BLaER1 treated with 17β-estradiol and CSF1 and Interleukin-3, amounts not matched to agents 10 nM and 100 nM (cell line): Measurements from ENCODE around the gene DPYD.

Source experiments
- H3K27ac ChIP-seq, 11 experiments: shearing (Covaris generic); formaldehyde crosslinking; 2 replicates each; pipeline ENCODE4 v1.8.1; 2022
- H3K27me3 ChIP-seq, 11 experiments: shearing (Covaris generic); formaldehyde crosslinking; 2 replicates each; pipeline ENCODE4 v1.8.1; 2022
- H3K36me3 ChIP-seq, 11 experiments: shearing (Covaris generic); formaldehyde crosslinking; 2 replicates each; pipeline ENCODE4 v1.8.1; 2022
- H3K4me1 ChIP-seq, 10 experiments: shearing (Covaris generic); formaldehyde crosslinking; 2 replicates each; pipeline ENCODE4 v1.8.1; 2022
- H3K4me2 ChIP-seq, 11 experiments: shearing (Covaris generic); formaldehyde crosslinking; 2 replicates each; pipeline ENCODE4 v1.8.1; 2022
- H3K4me3 ChIP-seq, 10 experiments: shearing (Covaris generic); formaldehyde crosslinking; 2 replicates each; pipeline ENCODE4 v1.8.1; 2022
- H3K9ac ChIP-seq, 11 experiments: shearing (Covaris generic); formaldehyde crosslinking; 2 replicates each; pipeline ENCODE4 v1.8.1; 2022
- H3K9me3 ChIP-seq, 11 experiments: shearing (Covaris generic); formaldehyde crosslinking; replicated peaks in 1 of 11; 2 replicates each; pipeline ENCODE4 v1.8.1; 2022
- H4K20me1 ChIP-seq, 11 experiments: shearing (Covaris generic); formaldehyde crosslinking; 2 replicates each; pipeline ENCODE4 v1.8.1; 2022
- Cebpa-rat ChIP-seq, 11 experiments: shearing (Covaris generic); IDR thresholded peaks; 2 replicates each; pipeline ENCODE4 v1.8.1; 2022

The DPYD gene

DNA sequence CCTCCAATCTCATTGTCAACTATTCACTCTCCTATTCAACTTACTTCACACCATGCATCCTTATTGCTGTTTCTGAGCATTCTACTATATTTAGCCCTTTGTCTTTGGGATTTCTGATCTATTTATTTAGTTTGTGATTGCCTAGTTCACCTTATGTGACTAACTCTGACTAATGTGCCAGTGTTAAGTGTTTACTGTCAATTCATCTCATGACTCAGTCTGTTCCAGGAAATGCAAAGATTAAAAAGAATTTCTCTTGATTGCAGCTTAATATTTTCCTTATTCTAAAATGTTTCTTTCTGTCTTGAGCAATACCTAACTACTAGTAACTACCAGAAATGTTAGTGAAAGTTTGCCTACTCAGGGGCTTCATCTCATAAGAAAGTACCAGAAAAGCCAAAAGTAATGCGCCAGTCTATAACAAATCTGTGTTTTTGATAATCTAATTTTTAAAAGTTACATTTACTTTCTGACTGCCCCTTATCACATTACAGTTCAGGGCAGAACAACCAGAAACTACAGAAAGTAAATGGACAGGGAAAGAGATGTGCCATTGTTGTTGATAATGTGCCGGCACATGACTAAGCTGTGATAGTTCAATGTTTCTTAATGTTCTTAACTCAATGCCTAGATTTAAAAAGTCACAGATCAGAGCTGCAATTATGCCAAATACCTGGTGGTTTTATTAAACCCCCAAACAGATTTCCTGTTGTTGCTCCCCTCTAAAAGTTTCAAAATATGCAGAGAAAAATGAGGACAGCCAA, 642.8 kb downstream of the DPYD start:
- H3K27ac ChIP-seq = peak overlapping the region in 3 of 11 experiments; percentile 26 to 43 (median 36); a peak in 4 of 22 replicates
- H3K4me1 ChIP-seq = peaks cover 0 to 15% (median 0%) of the 10 kb centered on the region in 10 experiments; a peak in 6 of 20 replicates
- H3K27me3 ChIP-seq = no peaks in the 10 kb centered on the region
- H4K20me1 ChIP-seq = no peaks in the 10 kb centered on the region
- H3K4me3 ChIP-seq = no peak overlapping the region
- H3K9ac ChIP-seq = peak overlapping the region in 1 of 11 experiments; percentile 12; a peak in 1 of 22 replicates
- peaks cover 0 to 8% (median 0%) of the 10 kb centered on the region in 11 experiments; a peak in 3 of 22 replicates for H3K9me3 ChIP-seq
- H3K36me3 ChIP-seq = peaks cover 0 to 18% (median 0%) of the 10 kb centered on the region in 11 experiments; a peak in 2 of 22 replicates
- TF ChIP-seq Cebpa-rat (IDR thresholded peaks at IDR 0.05) = no peak
- H3K4me2 ChIP-seq = peak overlapping the region in 3 of 11 experiments; percentile 34 to 55 (median 42); a peak in 4 of 22 replicates

DNA sequence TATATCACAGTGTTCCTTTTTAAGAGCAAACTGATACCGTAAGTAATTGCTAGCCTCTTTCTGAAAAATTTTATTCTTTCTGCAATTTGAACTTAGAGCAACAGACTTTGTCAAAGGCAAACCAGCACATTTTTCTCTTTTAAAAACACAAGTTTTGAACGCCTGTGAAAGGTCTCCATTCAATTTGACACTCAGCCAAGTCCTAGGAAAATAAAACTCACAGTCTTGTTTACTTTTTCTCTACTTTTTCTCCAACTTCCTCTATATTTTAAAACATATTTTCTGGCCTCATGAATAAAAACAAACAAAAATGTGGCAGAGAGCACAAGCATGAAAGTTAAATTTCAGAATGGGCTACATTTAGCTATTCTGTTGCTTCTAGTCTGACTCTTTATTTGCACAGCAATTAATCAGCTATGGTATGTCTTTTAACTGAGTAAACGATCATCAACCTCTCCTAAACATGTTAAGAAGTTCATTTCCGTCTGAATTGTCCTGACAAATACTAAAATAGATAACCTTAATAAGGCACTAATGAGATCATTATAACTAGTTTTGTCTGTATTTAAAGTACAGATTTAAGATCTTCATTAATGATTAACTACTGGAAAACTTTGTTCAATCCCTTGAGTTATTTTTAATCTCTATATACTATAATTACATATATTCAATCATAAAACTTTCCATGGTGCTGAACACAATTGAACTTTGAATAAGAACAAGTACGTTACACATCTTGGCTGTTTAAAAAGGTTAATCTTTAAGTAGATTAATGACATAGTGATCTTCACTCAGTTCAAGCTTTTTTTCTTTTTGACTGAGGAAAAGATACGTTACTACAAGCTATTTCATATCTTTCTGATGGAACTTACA, 648.7 kb downstream of the DPYD start:
- no peak overlapping the region for H3K4me3 ChIP-seq
- H3K4me2 ChIP-seq = no peak overlapping the region
- TF ChIP-seq Cebpa-rat (IDR thresholded peaks at IDR 0.05) = no peak
- no peak overlapping the region for H3K27ac ChIP-seq
- peaks cover 0 to 32% (median 0%) of the 10 kb centered on the region in 11 experiments; a peak in 4 of 22 replicates for H3K36me3 ChIP-seq
- H3K4me1 ChIP-seq = no peaks in the 10 kb centered on the region
- H3K27me3 ChIP-seq = no peaks in the 10 kb centered on the region
- H3K9me3 ChIP-seq = peaks cover 0 to 16% (median 0%) of the 10 kb centered on the region in 11 experiments; a peak in 6 of 22 replicates
- no peaks in the 10 kb centered on the region; a peak in 1 of 22 replicates for H4K20me1 ChIP-seq
- H3K9ac ChIP-seq = no peak overlapping the region

DNA sequence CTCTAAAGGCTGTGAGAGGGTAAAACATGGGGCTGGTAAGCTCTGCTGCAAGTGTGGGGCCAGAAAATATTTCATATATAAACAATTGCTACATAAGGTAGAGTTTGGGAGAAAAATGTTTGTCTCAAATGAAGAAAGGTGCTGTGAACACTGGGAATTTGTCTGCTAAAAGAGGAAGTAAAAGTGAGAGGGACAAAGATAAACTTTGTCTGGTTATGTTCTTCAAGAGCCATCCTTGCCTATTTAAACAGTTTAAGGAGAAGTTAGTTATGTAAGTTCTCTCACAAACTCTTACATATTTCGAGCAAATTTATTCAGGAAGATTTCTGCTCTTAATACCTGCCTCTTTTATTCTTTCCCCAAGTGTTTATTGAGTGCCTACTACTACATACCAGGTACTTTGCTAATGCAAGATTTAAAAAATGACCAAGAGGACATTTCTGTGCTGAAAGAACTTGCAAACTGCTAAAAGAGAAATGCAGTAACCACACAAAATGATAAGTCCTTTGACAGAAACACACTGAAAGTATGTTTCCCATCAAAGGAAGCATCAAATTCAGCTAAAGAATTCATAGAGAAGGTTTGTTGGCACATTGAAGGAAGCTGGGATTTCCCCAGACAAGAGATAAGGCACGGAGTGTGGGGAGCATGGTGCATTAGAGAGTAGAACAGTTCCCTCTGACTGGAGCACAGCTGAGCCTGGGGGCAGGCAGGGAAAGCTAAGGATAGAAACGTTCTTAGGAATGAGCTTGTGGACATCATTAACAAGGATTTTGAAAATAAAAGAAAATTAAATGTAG, 650.1 kb downstream of the DPYD start:
- H3K36me3 ChIP-seq = peaks cover 0 to 31% (median 0%) of the 10 kb centered on the region in 11 experiments; a peak in 4 of 22 replicates
- H3K27ac ChIP-seq = no peak overlapping the region

DNA sequence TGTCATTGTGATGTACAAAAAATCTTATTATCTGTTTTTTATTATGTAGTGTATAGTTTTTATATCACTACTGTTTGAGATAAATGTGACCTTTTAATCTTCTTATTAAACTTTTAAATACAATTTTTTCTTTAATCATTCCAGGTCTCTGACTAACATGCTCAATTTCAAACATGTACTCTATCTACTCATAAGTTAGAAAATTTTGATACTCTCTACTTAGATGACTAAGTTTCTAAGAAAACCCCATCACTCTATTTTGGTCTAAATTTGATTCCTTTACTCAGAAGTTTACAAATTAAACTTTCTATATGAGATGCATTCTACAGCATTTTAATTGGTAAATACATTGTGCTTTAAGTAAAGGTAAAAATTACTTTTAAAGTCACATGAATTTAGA, 655.2 kb downstream of the DPYD start:
- Histone ChIP-seq H3K27ac (no peak overlapping the region), H3K27me3 (no peaks in the 10 kb centered on the region), H3K4me2 (no peak overlapping the region), H4K20me1 (no peaks in the 10 kb centered on the region), H3K9me3 (peaks cover 0 to 14% (median 0%) of the 10 kb centered on the region in 11 experiments; a peak in 4 of 22 replicates), H3K9ac (no peak overlapping the region), H3K36me3 (peaks cover 0 to 16% (median 0%) of the 10 kb centered on the region in 11 experiments; a peak in 4 of 22 replicates), H3K4me1 (no peaks in the 10 kb centered on the region), H3K4me3 (no peak overlapping the region)
- no peak for TF ChIP-seq Cebpa-rat (IDR thresholded peaks at IDR 0.05)

More for the DNA sequence above, 650.1 kb downstream of the DPYD start:
- Histone ChIP-seq H4K20me1 (no peaks in the 10 kb centered on the region; a peak in 1 of 22 replicates), H3K4me3 (no peak overlapping the region), H3K9ac (no peak overlapping the region), H3K4me1 (no peaks in the 10 kb centered on the region), H3K27me3 (no peaks in the 10 kb centered on the region), H3K4me2 (no peak overlapping the region), H3K9me3 (peaks cover 0 to 14% (median 0%) of the 10 kb centered on the region in 11 experiments; a peak in 4 of 22 replicates)
- no peak for TF ChIP-seq Cebpa-rat (IDR thresholded peaks at IDR 0.05)

DNA sequence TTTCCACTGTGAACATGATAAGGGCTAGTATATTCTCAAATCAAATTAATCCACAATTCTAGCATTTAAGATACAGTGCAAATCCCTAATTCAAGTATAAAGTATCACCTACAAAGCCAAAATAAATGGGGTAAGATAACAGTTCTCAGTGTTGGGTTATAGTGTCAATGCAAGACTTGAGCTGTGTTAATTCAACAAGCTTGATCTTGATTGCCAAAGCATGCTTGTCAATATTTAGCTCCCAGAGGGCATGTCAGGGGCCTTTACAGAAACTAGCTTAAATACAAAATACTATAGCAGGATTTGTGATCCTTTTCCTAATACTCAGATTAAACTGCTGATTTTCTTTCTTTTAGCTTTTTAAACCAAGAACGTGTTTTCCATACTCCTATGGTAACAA, 658.0 kb downstream of the DPYD start:
- TF ChIP-seq Cebpa-rat (IDR thresholded peaks at IDR 0.05) = no peak
- Histone ChIP-seq H3K4me3 (no peak overlapping the region), H4K20me1 (no peaks in the 10 kb centered on the region), H3K27me3 (no peaks in the 10 kb centered on the region), H3K9ac (no peak overlapping the region), H3K4me2 (no peak overlapping the region), H3K9me3 (peaks cover 0 to 8% (median 0%) of the 10 kb centered on the region in 11 experiments; a peak in 4 of 22 replicates), H3K27ac (no peak overlapping the region), H3K4me1 (no peaks in the 10 kb centered on the region), H3K36me3 (peaks cover 0 to 8% (median 0%) of the 10 kb centered on the region in 11 experiments; a peak in 2 of 22 replicates)

DNA sequence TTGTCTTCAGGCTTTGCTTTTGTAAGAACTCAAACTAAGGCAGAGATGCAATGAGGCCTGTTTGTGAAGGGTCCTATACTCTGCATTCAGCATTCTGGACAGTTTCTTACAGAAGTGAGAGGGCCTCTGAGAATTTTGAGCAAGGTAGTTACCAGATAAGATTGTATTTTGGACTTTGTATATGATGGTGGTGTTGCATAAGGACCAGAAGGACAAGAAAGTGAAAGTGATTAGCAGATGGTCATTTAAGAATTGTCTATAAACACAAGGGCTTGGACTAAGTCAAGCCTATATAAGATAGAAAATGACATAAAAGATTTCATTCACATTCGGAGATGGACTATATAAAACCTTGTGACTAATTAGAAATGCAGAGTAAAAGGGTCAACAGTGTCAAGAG, 662.2 kb downstream of the DPYD start:
- H3K4me3 ChIP-seq = no peak overlapping the region
- no peaks in the 10 kb centered on the region for H3K4me1 ChIP-seq
- no peak for TF ChIP-seq Cebpa-rat (IDR thresholded peaks at IDR 0.05)
- H3K36me3 ChIP-seq = no peaks in the 10 kb centered on the region
- H3K9ac ChIP-seq = no peak overlapping the region
- no peaks in the 10 kb centered on the region for H3K27me3 ChIP-seq
- H3K27ac ChIP-seq = no peak overlapping the region
- no peaks in the 10 kb centered on the region for H4K20me1 ChIP-seq
- no peaks in the 10 kb centered on the region for H3K9me3 ChIP-seq
- H3K4me2 ChIP-seq = no peak overlapping the region

GRCh38 chr1:97254731-97255463, 665.9 kb downstream of the DPYD start:
- Histone ChIP-seq H3K36me3 (peaks cover 0 to 8% (median 0%) of the 10 kb centered on the region in 11 experiments; a peak in 3 of 22 replicates), H4K20me1 (no peaks in the 10 kb centered on the region), H3K27me3 (no peaks in the 10 kb centered on the region), H3K4me3 (no peak overlapping the region), H3K4me2 (no peak overlapping the region), H3K9ac (no peak overlapping the region), H3K27ac (no peak overlapping the region), H3K4me1 (no peaks in the 10 kb centered on the region), H3K9me3 (no peaks in the 10 kb centered on the region; a peak in 1 of 22 replicates)
- TF ChIP-seq Cebpa-rat (IDR thresholded peaks at IDR 0.05) = no peak

GRCh38 chr1:97252925-97253324, 667.9 kb downstream of the DPYD start:
- Histone ChIP-seq H3K4me1 (no peaks in the 10 kb centered on the region), H3K9ac (no peak overlapping the region), H3K9me3 (peaks cover 0 to 7% (median 3%) of the 10 kb centered on the region in 11 experiments; a peak in 13 of 22 replicates), H3K4me3 (no peak overlapping the region), H3K27ac (no peak overlapping the region), H3K36me3 (peaks cover 0 to 13% (median 0%) of the 10 kb centered on the region in 11 experiments; a peak in 3 of 22 replicates), H3K27me3 (no peaks in the 10 kb centered on the region), H3K4me2 (no peak overlapping the region), H4K20me1 (no peaks in the 10 kb centered on the region)
- no peak for TF ChIP-seq Cebpa-rat (IDR thresholded peaks at IDR 0.05)
